Medulla oblongata (tissue), 1 donor: ENCODE results near the gene MCRIP2.
"Not testable (repeated sequence)": the region's sequence is repeated elsewhere in the genome, so short reads cannot be mapped to it uniquely, and the experiment has no call there.

Experiments used
- DNase-seq: peaks from one replicate; pipeline ENCODE4 v3.0.0-alpha.2; 2015; ENCODE audit errors: extremely low spot score

The MCRIP2 gene

DNA sequence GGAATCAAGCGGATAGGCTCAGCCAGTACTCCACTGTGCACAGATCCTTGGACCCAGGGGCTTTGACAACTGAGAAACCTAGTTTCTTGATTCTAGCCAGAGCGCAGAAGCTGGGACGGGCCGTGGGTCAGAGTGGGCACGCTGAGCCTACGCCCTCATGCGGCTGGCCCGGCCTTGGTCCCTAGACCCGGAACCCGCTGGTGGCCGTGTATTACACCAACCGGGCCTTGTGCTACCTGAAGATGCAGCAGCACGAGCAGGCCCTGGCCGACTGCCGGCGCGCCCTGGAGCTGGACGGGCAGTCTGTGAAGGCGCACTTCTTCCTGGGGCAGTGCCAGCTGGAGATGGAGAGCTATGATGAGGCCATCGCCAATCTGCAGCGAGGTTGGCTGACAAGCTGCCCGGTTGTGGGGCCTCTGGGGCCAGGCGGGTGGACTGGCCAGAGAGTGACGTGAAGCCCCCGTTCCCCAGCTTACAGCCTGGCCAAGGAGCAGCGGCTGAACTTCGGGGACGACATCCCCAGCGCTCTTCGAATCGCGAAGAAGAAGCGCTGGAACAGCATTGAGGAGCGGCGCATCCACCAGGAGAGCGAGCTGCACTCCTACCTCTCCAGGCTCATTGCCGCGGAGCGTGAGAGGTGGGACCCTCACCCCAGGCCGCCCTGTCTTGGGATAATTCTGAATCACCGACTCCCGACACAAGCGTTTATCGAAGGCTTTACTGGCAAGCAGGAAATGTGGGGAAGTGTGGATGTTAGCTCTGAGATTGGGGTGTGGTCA lies 39.5 kb downstream of the MCRIP2 start:
- DNase-seq = peak; percentile 25

DNA sequence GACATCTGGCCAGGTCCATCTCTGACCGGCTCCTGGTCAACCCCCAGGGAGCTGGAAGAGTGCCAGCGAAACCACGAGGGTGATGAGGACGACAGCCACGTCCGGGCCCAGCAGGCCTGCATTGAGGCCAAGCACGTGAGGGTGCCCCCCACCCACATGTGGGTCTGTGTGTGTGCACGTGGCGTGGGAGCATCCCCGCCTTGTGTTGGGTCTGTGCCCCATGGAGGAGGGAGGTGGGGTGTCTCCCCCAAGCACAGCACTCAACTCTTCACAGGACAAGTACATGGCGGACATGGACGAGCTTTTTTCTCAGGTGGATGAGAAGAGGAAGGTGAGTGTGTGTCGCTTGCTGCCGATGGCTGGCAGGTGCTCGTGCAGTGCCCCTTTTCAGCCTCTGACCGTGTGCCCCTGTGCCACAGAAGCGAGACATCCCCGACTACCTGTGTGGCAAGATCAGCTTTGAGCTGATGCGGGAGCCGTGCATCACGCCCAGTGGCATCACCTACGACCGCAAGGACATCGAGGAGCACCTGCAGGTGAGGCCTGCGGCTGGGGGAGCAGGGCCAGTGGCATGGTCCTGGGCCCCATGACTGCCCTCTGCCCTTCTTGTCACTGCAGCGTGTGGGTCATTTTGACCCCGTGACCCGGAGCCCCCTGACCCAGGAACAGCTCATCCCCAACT lies 40.3 kb downstream of the MCRIP2 start:
- no peak for DNase-seq

DNA sequence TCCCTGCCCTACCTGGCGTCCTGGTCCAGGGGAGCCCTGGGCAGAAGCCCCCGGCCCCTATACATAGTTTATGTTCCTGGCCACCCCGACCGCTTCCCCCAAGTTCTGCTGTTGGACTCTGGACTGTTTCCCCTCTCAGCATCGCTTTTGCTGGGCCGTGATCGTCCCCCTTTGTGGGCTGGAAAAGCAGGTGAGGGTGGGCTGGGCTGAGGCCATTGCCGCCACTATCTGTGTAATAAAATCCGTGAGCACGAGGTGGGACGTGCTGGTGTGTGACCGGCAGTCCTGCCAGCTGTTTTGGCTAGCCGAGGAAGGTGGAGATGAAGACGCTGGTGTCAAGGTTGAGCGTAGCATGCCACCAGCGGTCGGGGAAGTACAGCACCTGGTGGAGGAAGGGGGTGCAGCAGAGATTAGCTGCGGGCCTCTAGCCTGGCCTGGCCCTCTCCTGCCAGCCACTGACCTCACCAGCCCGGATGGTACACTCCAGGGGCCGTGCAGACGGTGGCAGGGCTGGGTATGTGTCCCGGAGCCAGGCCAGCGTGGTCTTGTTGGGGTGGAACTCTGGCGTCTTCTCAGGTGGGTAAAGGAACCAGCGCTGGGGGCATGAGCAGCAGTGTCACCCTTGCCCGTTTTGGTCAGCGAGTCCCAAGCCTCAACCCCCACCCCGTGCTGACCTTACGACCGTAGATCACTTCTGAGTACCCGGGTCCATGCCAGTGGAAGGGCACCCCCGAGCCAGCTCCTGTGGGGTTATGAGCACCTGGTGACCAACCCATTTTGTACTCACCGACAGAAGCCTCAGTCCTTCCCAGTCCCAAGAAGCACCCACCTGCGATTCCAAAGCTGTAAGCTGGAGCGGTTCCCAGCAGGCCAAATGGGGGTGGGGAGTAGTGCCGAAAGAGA lies 41.1 kb downstream of the MCRIP2 start:
- no peak for DNase-seq

DNA sequence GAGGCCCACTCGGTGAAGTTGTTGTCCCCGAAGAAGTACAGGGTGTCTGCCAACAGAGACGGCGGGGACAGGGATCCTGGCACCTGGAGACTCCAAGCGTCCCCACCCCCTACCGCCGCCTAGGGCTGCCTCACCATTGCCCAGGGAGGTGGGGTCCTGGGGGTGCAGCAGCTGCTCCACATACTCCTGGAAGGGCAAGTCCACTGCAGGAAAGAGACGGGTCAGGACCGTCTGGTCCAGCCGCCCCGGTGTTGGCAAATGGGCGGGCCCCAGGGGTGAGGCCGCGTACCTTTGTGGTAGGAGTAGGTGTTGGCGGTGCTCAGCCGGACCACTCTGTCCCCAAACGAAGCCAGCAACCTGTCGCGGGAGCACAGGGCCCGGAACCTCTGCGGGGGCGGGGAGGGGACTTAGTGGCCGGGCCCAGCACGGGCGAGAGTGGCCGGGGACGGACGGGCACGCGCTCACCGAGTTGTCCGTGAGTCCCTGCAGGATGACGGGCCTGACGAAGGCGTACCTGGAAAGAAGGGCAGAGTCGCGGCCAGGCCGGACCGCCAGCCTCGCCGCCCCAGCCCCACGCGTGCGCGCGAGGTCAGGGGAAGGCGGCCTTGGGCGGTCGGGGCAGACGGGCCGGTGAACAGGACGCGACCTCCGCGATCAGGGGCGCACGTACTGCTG lies 41.9 kb downstream of the MCRIP2 start:
- no peak for DNase-seq

DNA sequence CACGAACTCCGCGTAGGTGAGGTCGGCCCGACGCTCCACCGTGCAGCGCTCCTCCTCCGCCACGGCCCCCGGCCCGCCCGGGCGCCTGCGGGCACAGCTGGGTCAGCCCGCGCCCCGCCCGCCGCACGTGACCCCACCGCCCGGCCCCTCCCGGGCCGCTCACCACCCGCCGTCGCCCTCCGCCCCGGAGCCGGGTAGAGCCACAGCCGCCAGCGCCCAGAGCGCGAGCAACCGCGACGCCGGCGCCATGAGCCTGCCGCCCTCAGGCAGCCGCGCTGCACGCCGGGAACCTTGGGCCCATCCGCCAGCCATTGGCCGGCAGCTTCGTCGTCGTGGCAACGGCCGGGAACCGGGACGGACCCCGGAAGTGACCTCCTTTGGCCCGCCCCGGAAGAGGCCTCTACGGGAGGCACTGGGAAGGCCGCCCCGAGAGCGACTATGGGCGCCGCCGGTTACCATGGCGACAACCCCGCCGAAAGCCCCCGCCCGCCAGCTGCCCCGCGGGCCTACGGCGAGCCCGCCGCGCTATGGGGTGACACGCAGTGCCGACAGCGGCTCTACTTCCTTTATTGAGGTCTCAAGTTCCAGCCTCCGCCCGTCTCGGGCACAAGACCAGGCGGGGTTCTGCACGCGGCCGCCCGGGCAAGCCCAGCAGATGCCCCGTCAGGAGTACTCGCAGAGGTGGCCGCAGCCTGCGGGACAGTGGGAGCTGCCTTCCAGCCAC lies 42.6 kb downstream of the MCRIP2 start, which contains the start of gene JMJD8:
Gene JMJD8, minus strand, starts transcription at position 264 of the 724 bp plus-strand sequence. Its CDS starts 15 bp downstream, at position 249.
- peak; percentile 97 for DNase-seq

DNA sequence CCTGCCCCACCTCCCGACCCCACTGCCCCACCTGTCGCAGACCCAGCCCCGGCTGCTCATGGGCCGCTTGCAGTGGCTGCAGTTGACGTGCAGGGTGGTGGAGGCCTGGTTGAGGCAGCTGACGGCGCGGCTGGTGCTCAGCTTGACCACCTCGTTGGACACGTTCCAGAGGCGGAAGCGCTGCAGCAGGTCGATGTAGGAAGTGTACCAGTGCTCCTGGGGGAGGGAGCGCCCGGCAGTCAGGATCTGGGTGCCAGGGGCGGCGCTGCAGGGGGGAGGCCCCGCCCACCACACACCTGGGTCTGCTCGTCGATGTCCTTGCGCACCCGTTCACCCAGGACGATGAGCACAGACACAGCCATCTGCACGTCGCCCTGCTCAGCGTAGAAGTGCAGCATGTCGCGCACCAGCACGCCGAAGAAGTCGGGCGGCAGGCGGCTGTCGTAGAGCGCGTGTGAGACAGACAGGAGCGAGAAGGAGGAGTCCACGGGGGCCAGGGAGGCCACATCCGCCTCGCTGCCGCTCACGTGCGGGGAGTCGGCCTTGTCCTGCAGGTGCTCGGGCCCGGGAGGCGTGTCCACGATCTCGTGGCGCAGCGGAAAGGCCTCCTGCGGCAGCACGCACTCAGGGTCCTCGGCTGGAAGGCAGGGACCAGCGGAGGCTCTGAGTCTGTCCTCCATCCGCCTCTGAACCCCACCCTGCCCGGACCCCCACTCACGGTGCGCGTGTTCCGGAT lies 43.5 kb downstream of the MCRIP2 start:
- no peak for DNase-seq

DNA sequence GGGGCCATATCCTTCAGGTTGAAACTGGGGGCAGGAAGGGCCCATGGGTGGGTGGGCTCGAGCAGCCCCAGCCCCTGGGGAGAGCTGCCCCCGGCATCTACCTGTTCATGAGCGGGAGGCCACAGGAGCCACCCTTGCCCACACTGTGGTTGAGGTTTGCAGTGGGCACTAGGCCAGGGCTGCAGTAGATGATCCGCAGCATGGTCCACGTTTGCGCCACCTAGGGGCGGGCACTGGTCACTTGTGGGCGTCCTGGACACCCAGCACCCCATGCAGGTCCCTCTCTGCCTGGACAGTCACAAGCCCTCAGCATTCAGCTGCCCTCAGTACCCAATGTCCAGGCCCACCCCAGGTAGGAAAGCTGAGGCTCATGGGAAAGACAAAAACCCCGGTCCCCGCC lies 44.3 kb downstream of the MCRIP2 start:
- no peak for DNase-seq

DNA sequence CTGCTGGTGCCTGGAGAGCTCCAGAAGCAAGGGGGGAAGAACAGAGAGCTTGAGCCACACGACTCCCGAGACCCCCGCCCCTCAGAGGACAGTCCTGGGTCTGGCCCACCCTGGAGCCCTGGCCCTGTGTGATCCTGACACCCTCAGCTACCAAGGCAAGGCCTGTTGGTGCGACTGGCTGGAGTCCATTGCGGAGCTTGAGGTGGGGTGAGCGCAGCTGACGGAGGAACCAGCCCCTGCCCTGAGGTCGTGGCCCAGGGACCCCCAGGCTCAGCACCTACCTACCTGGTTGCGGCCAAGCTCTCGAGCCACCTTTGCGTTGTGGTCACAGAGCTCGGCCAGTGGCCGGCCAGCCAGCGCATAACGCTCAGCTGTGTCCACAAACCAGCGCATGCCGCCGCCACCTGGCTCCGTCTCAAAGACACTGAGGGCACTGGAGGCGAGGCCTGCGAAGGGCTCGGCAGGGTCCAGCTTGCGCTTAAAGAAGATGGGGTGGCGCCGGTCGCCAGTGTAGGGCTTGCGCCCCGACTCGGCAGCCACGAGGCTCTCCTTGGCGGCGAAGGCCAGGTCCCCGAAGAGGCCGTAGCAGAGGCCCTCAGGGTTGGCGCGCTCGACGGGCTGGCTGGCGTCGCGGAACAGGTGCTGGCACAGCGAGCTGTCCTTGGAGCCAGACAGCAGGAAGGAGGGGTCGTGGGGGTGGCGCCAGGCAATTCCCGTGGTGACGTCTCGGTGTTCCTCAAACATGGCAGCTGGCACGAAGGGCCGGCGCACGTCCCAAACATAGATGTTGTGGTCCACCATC lies 45.0 kb downstream of the MCRIP2 start:
- no peak for DNase-seq

DNA sequence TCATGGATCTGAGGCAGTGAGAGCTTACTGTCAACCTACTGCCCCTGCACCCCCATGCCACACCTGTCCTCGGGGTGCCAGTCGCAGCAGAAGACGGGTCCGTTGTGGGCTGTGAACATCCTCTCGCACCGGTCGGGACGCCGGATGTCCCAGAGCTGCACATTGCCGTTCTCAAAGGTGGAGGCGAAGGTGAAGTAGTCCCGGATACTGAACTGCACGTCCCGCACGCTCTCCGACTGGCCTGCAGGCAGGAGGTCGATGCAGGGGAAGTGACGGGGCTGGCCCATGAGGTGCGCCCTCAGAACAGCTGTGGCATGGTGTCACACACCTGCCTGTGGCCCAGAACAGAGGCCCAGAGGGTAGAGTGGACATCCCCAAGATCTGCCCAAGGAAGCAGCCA lies 45.9 kb downstream of the MCRIP2 start:
- no peak for DNase-seq

DNA sequence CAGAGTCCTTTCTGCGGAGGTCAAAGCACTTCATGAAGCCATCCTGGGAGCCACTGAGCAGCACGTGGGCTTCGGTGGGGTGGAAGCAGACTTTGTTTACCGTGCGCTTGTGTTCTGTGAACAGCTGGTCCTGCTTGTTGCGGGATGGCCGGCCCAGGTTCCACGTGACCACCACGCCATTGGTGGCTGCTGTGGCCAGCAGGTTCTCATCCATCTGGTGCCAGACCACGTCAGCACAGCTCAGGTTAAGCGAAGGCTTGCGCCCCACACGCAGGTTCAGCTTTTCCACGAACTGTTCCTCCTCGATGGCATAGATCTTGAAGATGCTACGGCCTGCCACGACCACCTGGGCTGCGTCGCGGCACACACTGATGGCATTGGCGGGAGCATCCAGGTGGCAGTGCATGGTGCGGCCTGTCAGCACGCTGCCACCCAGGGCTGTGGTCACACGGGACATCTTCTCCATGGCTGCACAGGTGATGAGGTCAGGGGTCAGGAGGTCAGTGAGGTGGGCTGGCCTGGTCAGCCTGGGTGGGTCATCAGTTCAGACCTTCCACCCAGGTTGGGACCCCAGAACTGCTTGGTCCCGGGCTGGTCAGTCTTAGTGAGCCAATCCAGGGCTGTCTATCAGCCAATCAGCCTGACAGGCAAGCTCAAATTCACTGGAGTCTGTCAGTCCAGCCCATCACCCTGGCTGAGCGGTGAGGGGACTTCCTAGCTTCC lies 47.7 kb downstream of the MCRIP2 start:
- DNase-seq = no peak

DNA sequence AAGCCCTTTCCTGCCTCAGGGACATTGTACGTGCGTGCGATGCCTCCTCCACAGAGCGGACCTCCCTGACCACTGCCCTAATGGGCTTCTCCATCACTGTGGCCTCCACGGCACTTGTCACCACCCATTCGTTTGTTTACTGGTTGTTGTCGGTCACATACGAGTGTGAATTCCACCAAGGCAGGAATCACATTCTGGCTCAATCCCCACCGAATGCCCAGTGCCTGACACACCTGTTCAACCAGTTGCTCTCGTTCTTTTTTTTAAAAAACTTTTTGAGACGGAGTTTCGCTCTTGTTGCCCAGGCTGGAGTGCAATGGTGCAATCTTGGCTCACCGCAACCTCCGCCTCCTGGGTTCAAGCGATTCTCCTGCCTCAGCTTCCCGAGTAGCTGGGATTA lies 49.6 kb downstream of the MCRIP2 start:
- not testable (repeated sequence) for DNase-seq

DNA sequence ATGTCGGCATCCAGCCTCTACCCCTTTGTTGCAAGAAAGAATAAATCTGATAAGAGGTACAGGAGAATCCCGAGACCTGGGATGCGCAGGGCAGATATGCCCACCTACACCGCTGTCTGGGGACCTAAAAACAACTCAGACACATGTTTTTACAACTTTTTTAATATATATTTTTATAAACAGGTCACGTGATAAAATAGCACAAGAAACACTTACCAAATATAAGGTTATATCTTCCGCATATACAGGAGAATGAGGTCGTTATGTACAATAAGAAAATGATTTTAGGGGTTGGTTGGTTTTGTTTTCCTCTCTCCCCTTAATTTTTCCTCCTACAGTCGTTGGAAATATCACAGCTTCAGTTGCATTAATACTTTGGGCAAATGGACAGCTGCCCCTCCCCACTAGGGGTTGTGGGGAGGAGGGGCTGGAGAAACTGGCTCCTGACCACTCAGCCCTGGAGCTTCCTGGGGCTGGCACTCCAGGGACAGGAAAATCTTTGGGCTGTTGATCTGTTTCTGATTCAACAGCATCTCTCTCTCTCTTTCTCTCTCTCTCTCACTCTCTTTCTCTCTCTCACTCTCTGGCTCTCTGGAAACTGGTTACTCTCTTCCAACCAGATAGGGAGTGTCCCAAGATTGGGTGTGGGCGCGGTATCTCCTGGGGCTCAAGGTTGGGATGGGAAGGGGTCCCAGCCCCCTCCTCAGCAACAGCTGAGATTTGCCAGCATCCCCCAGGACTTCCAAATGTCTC lies 50.9 kb downstream of the MCRIP2 start:
- no peak for DNase-seq

DNA sequence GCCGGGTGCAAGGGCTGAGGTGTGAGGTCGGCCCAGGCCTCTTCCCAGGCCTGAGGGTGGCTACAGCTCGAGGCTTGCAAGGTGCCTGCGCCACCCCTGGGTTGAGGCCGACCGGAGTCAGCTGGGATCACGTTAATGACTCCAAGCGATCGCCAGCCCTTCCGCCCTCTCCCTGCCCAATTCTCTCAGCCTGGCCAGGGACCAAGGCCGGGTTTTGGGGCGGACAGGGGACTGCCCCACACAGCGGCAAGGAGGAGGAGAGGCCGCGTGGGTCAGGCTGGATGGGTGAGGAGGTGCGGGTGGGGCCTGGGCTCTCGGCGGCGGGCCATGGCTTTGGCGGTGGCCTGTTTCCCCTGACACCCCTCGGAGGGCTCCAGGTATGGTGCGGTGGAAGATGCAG lies 51.7 kb downstream of the MCRIP2 start:
- no peak for DNase-seq

DNA sequence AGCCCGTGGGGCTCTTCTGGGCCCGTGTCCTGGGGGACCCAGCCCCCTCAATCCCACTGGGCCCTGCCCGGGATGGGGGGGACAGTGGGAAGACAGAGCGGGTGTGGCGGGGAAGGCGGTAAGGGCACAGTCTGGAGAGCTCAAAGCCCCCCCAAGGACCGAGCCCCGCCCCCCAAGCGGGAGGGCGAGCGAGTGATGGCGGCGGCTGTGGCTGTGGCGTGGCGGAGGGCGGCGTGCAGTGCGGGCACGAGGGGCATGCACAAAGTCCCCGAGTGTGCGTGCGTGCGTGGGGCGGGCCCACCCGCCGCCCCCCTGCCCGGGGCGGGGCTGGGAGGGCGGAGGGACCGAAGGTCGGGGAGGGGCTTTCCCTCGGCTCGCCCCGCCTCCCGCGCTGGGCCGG lies 52.1 kb downstream of the MCRIP2 start:
- DNase-seq = no peak

DNA sequence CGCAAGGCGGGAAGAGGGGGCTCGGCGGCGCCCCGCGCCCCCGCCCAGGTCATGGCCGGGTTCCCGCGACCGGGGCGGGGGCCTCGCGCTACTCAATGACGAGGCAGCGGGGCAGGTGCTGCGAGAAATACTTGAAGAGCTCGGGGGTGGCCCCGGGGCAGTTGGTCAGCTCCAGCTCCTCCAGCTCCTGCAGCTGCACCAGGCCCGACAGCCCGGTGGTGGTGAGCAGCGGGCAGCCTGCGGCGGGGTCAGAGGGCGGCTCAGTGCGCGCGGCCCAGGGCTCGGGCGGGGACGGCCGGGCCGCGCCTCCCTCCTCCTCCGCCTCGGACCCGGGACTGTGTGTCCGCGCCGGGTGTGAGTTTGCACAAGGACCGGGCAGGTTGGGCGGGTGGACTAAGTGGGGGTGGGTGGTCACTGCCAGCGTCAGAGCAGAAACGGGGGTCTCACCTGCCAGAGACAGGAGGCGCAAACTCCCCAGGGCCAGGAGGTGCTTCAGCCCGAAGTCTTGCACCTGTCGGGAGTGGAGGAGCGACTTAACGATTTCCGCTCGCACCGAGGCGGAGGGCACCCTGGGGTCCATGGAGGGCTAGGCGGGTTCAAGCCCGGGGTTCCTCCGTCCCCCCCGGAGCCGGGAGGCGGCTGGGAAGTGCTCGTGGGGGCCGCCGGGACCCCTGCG lies 52.7 kb downstream of the MCRIP2 start:
- no peak for DNase-seq

DNA sequence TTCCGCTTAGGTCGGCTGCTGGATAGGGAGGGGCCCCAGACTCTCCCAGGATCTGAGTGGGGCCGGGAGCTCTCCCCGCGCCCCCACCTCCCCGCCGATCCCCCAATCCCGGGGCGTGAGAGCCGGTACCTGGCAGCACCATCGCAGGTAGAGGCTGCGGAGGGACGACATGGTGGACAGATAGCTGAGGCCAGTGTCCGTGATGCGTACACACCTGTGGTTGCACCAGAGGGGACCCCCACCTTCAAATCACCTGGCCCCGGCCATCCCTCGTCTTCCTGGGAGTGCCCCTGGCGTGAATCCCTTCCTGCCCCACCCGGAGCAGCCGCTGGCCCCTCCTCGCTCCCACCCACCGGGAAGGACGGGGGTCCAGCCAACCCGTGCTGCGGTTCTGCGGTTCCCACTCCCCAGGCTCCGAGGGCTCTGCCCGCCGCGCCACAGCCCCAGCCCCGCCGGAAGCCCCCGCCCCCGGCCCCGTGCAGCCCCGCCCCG lies 53.3 kb downstream of the MCRIP2 start:
- DNase-seq = no peak

DNA sequence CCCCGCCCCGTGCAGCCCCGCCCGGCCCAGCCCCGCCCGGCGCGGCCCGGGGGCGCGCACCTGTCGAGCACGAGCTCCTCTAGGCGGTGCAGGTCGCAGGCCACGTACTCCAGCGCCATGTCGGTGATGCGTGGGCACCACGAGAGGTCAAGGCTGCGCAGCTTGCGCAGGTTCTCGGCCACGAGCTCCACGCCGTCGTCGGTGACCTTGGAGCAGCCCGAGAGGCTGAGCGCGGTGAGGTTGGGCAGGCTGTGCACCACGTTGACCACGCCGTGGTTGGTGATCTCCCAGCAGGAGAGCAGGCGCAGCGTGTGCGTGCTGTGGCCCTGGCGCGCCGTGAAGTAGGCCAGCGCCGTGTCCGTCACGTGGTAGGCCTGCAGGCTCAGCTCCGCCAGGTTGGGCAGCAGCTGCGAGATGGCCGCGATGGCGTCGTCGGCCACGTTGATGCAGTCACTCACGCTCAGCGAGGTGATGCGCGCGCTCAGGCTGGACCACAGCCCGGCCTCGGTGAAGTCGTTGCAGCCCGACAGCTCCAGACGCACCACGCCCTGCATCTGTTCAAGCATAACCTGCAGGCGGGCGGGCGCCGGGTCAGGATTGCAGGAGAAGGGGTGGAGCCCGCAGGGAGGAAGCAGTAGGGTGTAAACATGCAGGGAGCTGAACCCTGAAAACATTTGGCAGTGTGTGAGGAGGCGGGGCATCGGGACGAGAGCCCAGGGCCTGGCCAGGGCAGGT lies 53.9 kb downstream of the MCRIP2 start:
- no peak for DNase-seq
